SKM-1 treated with dmso at 0.1 percent for 144 hours (cell line): ENCODE data around the gene HNRNPUL2.
"Not testable (repeated sequence)": the region's sequence is repeated elsewhere in the genome, so short reads cannot be mapped to it uniquely, and the experiment has no call there.

Experiments
- DNase-seq: peaks from one replicate; lab custom pipeline; 2025; ENCODE audit not compliant: unreplicated experiment; lab: John Stamatoyannopoulos, UW

Gene HNRNPUL2

DNA sequence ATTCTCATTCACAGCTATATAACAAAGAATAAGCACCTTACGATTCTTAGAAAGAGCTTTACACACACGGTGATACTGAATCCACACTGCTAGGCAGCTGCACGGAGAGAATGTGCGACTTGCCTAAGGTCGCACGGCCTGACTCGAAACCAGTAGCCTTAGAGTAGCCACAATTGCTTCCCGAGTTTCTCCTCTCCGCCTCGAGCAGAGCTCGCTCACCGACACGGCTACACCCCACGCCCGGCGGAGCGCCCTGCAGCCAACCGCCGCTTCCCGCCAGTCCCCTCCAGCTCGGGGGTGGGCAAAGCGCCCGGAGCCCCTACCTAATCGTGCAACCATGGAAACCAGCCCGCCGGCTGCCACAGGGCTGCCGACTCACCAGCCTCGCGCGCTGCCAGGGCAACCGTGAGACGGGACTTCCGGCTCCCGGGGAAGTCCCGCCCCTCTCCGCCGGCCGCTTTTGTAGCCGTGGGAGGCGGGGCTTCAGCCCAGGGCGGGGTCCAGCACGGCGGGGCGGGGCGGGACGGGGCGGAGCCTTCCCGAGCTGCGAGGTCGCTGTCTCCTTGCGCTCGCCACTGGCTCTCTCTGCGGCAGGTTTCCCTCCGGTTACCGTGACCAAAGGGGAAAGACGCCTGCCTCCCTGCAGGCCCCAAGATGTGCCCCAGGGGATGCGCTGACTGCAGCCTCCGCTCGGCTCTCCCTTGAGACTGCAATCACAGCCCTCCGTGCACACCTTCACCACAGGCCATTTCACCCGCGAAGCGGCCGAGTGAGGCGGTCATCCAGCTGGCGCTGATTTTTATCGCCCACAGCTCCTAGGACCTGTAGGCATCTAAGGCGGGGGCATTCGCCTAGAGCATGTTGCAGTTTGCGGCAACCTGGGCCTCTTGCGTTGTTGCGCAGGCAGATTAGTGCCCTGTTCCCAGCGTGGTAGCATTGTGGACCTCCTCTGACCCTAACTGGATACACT, 21.1 kb downstream of the HNRNPUL2 start:
- DNase-seq: peak; percentile 78

DNA sequence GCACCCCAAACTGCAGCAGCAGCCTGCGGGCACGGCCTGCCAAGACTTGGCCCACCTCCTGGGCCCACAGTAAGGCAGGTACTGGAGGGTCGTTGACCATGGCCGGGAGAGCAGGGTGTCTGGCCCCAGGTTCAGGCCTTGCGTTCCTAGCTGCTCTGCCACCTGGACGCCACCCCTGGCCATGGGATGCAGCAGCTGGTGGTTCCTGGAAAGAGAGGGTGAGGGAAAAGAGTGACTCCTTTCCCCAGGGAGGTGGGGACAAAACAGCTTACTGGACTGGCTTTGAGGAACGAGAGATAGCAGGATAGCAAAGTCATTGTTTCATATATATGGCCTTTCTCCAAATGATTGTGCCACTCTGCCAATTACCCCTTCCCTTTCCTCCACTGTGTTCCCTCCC, 21.8 kb downstream of the HNRNPUL2 start:
- DNase-seq: no peak

DNA sequence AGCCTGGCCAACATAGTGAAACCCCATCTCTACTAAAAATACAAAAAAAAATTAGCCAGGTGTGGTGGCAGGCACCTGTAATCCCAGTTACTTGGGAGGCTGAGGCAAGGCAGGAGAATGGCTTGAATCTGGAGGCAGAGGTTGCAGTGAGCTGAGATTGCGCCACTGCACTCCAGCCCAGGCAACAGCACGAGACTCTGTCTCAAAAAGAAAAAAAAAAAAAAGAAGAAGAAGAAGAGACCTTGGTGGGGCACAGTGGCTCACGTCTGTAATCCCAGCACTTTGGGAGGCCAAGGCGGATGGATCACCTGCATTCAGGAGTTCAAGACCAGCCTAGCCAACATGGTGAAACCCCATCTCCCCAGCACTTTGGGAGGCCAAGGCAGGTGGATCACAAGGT, 23.3 kb downstream of the HNRNPUL2 start:
- DNase-seq: not testable (repeated sequence)

DNA sequence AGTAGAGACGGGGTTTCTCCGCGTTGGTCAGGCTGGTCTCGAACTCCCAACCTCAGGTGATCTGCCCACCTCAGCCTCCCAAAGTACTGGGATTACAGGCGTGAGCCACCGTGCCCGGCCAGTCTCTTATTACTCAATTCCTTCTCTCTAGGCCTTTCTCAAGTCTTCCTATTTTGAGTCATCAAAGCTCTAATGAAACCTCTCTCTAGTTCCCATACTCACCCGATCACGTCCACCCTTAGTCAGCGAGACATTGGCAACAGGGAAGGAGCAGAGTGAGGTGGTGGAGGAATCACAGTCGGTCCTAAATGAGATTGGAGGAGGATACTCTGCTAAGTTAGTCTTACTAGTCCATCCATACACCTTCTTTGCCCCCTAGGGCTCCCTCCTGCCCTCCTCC, 25.0 kb downstream of the HNRNPUL2 start:
- no peak for DNase-seq

DNA sequence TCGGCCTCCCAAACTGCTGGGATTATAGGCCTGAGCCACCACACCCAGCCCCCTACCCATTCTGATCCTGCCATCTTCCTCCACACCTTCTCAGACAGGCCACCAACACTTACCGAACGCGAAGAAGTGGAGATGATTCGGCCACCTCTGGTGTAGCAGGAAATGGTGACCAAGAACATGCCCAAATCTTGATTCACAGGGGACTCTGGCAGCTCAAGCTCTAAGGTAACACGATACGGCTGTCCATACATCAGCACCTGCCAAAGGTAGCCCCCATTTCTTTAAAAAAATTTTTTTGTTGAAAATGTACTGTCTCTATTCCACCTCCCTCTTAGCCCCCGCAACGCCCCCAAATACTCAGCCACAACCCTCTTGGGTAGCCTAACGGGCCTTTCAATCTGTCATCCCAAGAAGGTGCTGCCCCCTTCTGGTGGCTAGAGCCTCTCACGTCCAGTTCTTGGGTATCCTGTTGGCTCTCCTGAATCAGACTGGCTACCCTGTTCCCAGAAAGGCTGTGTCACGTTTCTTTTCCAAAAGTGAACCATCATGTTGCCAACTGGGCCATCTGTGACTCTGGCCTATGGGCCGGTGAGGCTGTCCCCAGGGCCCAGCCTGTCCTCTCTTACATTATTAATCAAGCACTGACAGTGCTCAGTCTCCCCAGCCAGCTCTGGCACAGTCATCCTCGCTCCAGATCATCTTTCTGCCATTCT, 32.6 kb downstream of the HNRNPUL2 start:
- peak; percentile 63 for DNase-seq

DNA sequence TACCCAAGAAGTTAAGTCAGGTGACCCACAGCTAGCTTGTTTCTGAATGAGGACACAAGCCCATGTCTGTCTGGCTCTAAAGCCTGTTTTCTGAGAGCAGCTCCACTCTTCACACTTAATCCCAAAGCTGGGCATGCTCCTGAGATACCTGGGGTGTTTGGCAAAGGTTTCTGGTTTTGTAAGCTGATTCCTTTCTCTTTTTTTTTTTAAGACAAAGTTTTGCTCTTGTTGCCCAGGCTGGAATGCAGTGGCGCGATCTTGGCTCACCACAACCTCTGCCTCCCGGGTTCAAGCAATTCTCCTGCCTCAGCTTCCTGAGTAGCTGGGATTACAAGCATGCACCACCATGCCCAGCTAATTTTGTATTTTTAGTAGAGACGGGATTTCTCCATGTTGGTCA, 33.6 kb downstream of the HNRNPUL2 start:
- DNase-seq: not testable (repeated sequence)

DNA sequence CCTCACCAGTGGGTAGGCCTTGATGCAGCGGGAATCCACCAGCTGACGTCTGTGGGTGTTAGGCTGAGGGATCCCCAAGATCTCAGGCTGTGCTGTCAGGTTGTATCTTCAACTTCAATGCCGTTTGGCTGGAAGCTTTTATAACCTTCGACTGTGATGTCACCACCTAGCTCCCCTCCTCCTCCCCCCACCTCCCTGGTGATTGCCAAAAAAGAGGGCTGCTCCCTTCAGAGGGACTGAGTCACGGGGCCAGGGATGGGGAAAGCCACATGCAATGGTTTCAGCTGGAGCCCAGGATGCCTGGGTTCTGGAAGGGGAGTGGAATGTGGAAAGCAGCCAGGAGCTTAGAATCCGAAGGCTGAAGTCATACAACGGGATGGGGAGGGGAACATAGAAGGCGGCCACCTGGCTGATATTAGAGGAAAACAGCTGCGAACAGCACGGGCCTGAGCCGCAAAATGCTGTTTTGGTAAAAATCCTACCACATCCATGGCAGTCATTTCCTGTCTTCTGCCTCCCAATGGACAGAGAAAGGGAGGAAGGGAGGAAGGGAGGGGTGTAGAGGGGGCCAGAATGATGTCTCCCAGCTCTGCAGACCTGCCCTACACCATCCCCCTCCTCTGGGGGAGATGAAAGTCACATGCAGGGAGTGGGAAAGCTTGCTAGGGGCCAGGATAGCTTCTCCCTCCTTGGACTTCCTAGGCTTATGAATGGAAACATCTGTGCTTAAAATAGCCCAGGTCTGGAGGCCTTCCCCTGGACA, 37.7 kb downstream of the HNRNPUL2 start, which contains the start of gene LRRN4CL:
LRRN4CL (minus strand) TSS at position 110 of the 763 bp plus-strand sequence. CDS start 1,022 bp downstream, outside the sequence.
- DNase-seq: no peak

DNA sequence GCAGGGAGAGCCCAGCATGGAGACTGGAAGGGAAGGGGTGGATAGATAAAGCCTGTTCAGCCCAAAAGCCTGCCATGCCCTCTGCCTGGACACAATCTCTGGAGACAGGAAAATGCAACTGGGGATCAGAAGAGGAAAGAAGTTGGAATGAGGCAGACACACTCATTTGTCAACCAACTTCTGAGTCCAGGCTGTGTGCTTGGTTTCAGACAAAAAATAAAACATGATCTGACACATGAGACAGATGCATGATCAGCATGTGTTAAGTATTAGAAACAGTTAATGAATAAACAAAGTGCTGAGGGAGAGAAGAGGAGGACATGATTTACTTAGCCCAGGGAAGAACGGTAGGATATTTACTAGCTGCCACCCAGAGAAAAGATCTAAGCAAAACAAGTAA, 38.8 kb downstream of the HNRNPUL2 start:
- DNase-seq: no peak

DNA sequence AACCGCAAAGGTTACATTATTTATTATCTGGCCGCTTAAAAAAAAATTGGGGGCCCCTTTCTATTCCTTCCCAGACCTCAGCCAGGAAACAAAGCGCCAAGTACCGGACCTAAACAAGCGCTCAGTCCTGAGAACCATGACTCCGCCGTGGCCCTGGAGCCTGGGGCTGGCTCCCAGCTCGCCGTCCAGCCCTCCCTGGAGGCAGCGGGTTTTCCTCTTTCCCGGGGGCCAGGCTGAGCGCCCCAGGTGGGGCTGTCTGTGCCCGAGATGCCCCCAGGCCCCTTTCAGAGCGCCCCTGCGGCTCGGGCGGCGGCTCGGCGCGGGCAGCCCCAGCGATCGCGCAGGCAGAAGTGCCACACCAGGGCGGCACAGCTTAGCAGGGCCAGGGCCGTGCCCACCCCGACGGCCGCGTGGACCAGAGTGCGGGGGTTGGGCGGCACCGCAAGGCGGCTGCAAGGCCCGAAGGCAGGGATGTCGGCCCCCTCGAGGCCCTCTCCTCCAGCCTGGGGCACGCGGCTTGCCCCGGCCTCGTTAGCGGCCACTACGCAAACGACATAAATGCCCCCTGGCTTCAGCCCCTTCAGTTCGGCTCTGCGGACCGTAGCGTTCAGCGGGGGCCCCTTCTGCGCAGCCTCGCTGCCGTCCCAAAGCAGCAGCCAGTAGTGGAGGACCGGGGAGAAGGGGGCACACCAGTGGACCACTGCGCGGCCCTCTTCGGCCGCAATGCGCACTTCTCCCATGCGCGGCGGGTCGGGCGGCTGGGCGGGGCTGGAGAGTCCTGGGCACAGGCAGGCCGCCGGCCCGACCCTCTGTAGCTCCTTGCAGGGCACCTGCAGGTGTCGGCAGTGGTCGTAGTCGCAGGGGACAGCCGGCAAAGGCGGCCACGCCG, 39.5 kb downstream of the HNRNPUL2 start:
- no peak for DNase-seq

DNA sequence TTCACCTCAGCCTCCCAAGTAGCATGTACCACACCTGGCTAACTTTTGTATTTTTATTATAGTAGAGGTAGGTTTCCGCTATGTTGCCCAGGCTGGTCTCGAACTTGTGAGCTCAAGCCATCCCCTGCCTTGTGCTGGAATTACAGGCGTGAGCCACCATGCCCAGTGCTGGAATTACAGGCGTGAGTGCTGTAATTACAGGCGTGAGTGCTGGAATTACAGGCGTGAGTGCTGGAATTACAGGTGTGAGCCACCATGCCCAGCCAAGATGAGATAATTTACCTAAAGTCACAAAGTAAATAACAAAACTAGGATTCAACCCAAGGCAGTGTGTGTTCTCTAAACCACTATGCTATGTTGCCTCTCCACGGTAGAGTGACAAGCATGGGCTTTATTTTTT, 44.7 kb downstream of the HNRNPUL2 start:
- DNase-seq: no peak

DNA sequence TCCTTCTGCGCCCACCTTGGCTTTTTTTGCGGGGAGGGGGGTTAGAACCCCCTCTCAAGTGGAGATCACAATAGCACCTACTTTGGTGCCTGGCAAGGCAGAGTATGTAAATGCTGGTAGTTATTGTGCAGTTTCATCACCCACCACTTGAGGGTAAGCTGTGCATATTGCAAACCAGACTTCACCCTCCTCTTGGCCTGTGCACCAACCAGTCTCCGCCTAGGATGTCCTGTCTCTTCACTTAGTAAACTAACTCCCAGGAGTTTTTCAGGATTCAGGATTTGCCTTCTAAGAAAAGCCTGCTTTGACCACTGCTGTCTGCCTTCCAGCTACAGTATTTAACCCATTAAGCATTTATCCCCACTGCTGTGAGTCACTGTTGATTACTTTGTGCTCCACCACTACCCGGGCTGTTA, 46.4 kb downstream of the HNRNPUL2 start:
- DNase-seq: peak; percentile 68

DNA sequence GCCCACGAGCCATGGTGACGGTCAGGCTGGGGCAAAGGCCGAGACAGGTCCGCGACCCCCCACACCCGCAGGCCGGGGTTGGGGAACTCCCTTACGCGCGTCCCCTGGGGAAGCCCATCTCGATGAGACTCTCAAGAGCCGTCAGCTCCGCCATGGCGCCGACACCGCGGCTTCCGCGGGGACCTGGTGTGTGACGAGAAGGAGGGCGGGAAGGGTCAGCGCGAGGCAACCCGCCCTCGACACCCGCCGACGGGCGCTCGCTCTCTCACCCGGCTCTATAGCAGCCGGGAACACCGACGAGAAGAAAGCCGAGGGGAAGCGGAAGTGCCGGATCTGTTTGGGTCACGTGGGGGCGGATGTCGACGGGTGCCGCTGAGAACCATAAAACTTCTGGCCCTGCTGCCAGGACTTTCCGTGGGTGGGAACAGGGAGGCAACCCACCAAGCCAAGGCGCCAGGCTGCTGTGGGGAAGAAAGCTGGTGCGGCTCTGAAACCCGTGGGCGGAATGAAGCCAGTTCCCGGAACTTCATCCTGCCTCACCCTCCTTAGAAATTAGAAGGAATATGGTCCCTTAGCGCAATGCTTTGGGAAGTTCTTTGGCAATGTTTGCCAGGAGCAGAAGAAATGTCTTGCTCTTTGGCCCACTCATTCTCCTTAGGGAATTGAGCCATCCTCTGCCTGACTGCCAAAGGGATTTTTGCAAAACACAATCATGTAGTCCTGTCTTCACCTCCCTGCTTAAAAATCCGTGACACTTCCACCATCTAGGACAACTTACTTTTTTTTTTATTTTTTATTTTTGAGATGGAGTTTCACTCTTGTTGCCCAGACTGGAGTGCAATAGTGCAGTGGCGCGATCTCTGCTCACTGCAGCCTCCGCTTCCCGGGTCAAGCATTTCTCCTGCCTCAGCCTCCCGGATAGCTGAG, 48.2 kb downstream of the HNRNPUL2 start, which contains the start of gene UBXN1:
UBXN1 (minus strand) TSS at position 304 of the 927 bp plus-strand sequence; CDS start at position 154, 150 bp downstream.
- DNase-seq: peak; percentile 81

DNA sequence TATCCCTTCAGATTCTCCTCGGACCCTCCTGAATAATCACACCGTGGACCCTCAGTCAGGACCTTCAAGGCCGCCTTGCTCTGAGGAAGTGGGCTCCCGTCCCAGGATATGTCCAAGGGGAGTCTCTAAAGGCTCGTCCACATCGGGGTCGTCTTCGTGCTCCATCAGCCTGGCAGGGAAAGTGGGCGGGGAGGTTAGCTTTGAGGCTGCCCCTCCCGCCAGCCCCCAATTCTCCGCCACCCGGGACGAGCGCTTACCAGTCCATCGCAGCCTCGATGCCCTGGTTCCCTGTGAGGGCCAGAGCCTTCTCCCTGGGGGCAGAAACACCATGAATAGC, 48.9 kb downstream of the HNRNPUL2 start:
- DNase-seq: no peak

DNA sequence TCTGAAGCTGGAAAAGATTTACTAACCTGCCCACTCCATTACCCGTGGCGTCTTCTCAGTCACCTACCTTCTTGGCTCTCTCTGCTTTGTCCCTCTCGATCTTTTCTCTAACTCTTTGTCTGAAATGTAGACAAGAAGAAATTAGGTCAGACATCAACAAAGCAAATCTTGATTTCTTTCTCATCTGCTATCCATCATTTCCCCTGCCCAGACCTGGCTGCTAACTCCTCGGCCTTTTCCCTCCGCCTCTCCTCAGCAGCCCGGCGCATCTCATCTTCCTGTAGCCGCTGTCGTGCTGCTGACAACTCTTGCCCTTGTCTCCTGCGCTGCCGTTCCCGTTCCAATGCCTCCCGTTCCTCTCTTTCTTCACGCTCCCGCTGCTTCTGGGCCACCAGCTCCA, 49.5 kb downstream of the HNRNPUL2 start:
- no peak for DNase-seq

DNA sequence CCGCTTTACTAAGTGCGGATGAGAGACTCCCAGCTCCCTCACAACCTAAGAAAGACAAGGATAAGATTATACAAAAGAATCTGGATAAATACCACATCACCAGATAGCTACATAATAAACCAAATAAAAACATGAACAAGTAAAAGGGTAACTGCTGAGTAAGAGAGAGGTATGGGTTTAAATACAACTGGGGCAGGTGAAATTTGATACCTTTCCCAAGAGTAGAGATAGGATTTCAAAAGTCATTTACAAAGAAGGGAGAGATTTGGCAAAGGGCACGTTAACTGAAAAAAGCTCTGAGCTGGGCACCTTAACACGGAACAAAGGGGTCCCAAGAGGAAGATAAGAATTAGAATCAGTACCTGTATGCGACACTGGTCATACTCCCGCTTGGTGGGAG, 50.1 kb downstream of the HNRNPUL2 start:
- no peak for DNase-seq

DNA sequence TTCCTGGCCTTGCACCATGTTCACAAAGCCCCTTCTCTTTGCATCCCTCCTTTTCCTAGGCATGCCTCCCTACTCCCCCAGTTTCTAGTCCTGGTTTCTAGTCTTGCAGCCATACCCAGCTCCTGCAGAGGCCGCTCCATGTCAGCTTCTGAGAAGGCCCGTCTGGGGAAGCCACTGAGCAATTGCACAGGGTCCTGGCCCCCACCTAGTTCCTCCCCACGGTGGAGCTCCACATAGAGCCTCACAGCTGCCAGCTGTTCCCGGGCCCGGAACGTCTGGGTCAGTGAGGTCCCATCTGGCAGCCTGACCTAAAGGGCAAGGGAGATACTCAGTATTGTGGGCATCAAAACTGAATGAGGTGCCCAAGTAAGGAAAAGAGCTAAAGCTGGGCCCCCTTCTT, 50.6 kb downstream of the HNRNPUL2 start:
- no peak for DNase-seq

DNA sequence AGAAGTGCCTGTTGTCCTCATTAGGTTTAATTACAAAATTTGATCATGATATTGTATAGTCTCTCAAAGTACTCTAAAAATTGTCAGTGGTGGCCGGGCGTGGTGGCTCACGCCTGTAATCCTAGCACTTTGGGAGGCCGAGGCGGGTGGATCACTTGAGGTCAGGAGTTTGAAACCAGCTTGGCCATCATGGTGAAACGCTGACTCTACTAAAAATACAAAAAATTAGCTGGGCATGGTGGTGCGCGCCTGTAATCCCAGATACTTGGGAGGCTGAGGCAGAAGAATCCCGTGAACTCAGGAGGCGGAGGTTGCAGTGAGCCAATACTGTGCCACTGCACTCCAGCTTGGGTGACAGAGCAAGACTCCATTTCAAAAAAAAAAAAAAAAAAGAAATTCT, 51.8 kb downstream of the HNRNPUL2 start:
- not testable (repeated sequence) for DNase-seq

DNA sequence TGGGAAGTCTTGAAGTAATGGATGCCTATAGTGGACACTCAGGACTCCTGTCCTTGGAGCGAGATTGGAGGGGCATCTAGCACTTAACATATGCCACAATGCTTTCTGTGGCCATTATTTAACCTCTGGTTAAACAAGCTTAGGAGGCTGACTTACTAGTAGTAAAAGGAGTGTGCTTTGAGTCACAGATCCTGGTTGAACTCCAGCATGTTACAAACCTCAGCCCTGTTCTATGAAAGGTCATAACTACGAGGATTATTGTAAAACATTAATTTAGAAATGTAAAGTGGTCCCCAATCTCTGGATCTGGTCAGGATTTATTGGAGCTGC, 54.1 kb downstream of the HNRNPUL2 start:
- no peak for DNase-seq
